HG02943 (cell line): ENCODE measurements around the gene PRPF40A.

Source experiments
- ATAC-seq: cut with Tn5 transposase; IDR thresholded peaks from one replicate; pipeline ENCODE4 v1.9.1; 2021; ENCODE audit warnings: mild to moderate bottlenecking, low read depth, moderate library complexity; ENCODE audit not compliant: unreplicated experiment

Gene PRPF40A

GRCh38 chr2:152718076-152718908 is 1.0 kb upstream of the PRPF40A start, which contains the start of gene ARL6IP6:
TSS of gene ARL6IP6 (plus strand) at chr2:152718620. CDS start at chr2:152718625, 5 bp downstream.
- ATAC-seq, result peak; percentile 73

GRCh38 chr2:152716805-152717227 is 445 bp downstream of the PRPF40A start:
- peak; percentile 1 for ATAC-seq

- no peak for ATAC-seq
Measured at GRCh38 chr2:152715854-152716428, 1.3 kb downstream of the PRPF40A start.

- no peak for ATAC-seq
Measured at GRCh38 chr2:152715112-152715511, 2.1 kb downstream of the PRPF40A start.

GRCh38 chr2:152710713-152711112 is 6.5 kb downstream of the PRPF40A start:
- ATAC-seq, result no peak

GRCh38 chr2:152708742-152709141 is 8.5 kb downstream of the PRPF40A start:
- ATAC-seq, result no peak

GRCh38 chr2:152706477-152707021 is 10.7 kb downstream of the PRPF40A start:
- ATAC-seq, result no peak

GRCh38 chr2:152701198-152701597 is 16.1 kb downstream of the PRPF40A start:
- ATAC-seq, result no peak

- ATAC-seq, result no peak
Measured at GRCh38 chr2:152696476-152696875, 20.8 kb downstream of the PRPF40A start.

GRCh38 chr2:152695763-152696162 is 21.5 kb downstream of the PRPF40A start:
- no peak for ATAC-seq

- peak; percentile 59 for ATAC-seq
Measured at GRCh38 chr2:152694161-152694661, 23.1 kb downstream of the PRPF40A start.

GRCh38 chr2:152693033-152693432 is 24.2 kb downstream of the PRPF40A start:
- peak; percentile 60 for ATAC-seq

- no peak for ATAC-seq
Measured at GRCh38 chr2:152686321-152686720, 30.9 kb downstream of the PRPF40A start.

- ATAC-seq, result no peak
Measured at GRCh38 chr2:152683400-152683799, 33.9 kb downstream of the PRPF40A start.

GRCh38 chr2:152682663-152683062 is 34.6 kb downstream of the PRPF40A start:
- ATAC-seq, result no peak

GRCh38 chr2:152678808-152679207 is 38.5 kb downstream of the PRPF40A start:
- no peak for ATAC-seq

GRCh38 chr2:152676461-152676860 is 40.8 kb downstream of the PRPF40A start:
- no peak for ATAC-seq

GRCh38 chr2:152674334-152674733 is 42.9 kb downstream of the PRPF40A start:
- no peak for ATAC-seq

- ATAC-seq, result no peak
Measured at GRCh38 chr2:152664725-152665124, 52.5 kb downstream of the PRPF40A start.

- no peak for ATAC-seq
Measured at GRCh38 chr2:152661076-152661475, 56.2 kb downstream of the PRPF40A start.

- no peak for ATAC-seq
Measured at GRCh38 chr2:152658221-152658620, 59.0 kb downstream of the PRPF40A start.
